Neural crest cell (in vitro differentiated cells): ENCODE results near the gene FOSL1. TPM values are rescaled to one million over a fixed set of nuclear protein-coding genes. Genes with fewer than 3 reads are reported as not detected.

Experiments
- DNase-seq: peaks from one replicate; pipeline ENCODE4 v3.0.0; 2021; ENCODE audit warnings: low read depth, mixed read lengths, low spot score
- H3K27ac Mint-ChIP-seq: one replicate; pipeline ENCODE4 v1.8.0; 2021; ENCODE audit warnings: mild to moderate bottlenecking, mixed read lengths; ENCODE audit not compliant: unreplicated experiment
- H3K27me3 Mint-ChIP-seq: 2 replicates; pipeline ENCODE4 v1.8.0; 2021; ENCODE audit warnings: low read depth, mild to moderate bottlenecking, mixed read lengths
- H3K36me3 Mint-ChIP-seq: 2 replicates; pipeline ENCODE4 v1.8.0; 2021; ENCODE audit warnings: low read depth, mild to moderate bottlenecking, mixed read lengths
- H3K4me1 Mint-ChIP-seq: 2 replicates; pipeline ENCODE4 v1.8.0; 2021; ENCODE audit warnings: mixed read lengths
- H3K4me3 Mint-ChIP-seq: one replicate; pipeline ENCODE4 v1.8.0; 2021; ENCODE audit warnings: mild to moderate bottlenecking, mixed read lengths
- H3K9me3 Mint-ChIP-seq: 2 replicates; pipeline ENCODE4 v1.8.0; 2021; ENCODE audit warnings: mixed read lengths
- total RNA-seq: library from RNA; stranded (reverse); gene quantifications from 2 replicates; pipeline ENCODE4 v1.2.1, GENCODE V29; 2021
- TF ChIP-seq, protein P1 (sequence below): fragments of 200-600 bp; sonication (generic); conservative IDR thresholded peaks from 2 replicates; pipeline ENCODE4 v1.5.0; 2021; ENCODE audit warnings: antibody characterized with exemption, mild to moderate bottlenecking

FOSL1 gene
- total RNA-seq, 1 donor from 2014 or later = 4.2 TPM

DNA sequence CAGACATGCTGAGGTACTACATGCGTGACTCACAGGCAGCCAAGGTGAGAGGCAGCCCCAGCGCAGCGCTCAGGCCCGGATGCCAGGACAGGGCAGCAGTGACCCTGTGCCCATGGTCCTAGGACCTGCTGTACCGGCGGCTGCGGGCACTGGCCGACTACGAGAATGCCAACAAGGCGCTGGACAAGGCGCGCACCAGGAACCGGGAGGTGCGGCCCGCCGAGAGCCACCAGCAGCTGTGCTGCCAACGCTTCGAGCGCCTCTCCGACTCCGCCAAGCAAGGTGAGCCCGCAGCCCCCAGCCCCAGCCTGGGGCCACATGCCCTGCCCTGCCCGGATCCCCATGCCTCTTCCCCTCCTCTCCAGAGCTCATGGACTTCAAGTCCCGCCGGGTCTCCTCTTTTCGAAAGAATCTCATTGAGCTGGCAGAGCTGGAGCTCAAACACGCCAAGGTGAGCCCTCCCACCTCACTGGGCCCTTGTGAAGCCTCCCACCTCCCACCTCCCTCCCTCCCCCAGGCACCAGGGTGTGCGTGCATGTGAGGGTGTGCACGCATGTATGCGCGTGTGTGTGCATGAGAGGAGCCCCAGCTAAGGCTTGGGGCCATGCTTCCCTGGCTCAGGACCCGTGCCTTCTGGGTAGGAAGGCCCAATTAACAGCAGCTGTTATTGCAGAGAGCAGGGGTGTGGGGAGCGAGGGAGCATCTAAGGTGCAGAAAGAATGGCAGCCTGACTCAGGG lies 47.5 kb downstream of the FOSL1 start:
- Mint-ChIP-seq H3K4me3 (peak overlapping the region; percentile 89), H3K27ac (no peak overlapping the region), H3K36me3 (peaks cover 45% of the 10 kb centered on the region), H3K27me3 (peaks cover 57% of the 10 kb centered on the region), H3K9me3 (peaks cover 7% of the 10 kb centered on the region), H3K4me1 (peaks cover 35% of the 10 kb centered on the region)
- TF ChIP-seq, protein P1, sequence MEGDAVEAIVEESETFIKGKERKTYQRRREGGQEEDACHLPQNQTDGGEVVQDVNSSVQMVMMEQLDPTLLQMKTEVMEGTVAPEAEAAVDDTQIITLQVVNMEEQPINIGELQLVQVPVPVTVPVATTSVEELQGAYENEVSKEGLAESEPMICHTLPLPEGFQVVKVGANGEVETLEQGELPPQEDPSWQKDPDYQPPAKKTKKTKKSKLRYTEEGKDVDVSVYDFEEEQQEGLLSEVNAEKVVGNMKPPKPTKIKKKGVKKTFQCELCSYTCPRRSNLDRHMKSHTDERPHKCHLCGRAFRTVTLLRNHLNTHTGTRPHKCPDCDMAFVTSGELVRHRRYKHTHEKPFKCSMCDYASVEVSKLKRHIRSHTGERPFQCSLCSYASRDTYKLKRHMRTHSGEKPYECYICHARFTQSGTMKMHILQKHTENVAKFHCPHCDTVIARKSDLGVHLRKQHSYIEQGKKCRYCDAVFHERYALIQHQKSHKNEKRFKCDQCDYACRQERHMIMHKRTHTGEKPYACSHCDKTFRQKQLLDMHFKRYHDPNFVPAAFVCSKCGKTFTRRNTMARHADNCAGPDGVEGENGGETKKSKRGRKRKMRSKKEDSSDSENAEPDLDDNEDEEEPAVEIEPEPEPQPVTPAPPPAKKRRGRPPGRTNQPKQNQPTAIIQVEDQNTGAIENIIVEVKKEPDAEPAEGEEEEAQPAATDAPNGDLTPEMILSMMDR = no peak
- no peak for DNase-seq

DNA sequence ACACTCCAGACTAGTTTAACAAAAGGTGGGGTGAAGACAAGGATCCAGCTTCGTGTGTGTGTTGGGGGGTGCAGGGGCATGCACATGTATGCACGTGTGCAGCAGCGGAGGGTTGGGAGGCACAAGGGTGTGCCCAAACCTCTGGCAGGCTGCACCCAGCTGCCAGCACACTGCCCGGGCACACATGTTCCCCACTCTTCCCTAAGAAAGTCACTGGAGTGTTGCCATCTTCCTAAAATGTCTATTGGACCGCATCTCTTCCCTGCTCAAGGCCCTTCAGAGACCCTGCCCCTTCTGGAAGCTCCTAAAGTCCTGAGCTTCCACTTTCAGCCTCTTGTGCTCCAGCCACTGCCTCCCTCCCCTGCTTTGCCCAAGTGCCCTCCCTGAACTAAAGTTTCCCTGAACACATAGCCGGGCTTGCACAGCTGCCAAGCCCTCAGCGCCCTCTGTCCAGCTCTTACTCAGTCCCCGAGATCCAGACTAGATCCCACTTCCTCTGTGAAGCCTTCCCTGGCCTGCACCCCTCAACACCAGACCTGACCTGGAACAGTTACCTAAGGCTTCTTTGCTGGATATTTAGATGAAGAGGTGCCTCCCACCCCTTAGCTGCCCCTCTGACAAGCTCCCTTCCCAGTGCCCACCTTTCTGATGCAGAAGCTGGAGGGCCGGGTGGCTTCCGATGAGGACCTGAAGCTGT lies 48.2 kb downstream of the FOSL1 start:
- DNase-seq = no peak
- H3K36me3 Mint-ChIP-seq = peaks cover 45% of the 10 kb centered on the region
- no peak overlapping the region for H3K27ac Mint-ChIP-seq
- peak overlapping the region; percentile 89 for H3K4me3 Mint-ChIP-seq
- TF ChIP-seq, protein P1 = no peak
- peaks cover 56% of the 10 kb centered on the region for H3K27me3 Mint-ChIP-seq
- H3K4me1 Mint-ChIP-seq = peaks cover 35% of the 10 kb centered on the region
- H3K9me3 Mint-ChIP-seq = peaks cover 7% of the 10 kb centered on the region

DNA sequence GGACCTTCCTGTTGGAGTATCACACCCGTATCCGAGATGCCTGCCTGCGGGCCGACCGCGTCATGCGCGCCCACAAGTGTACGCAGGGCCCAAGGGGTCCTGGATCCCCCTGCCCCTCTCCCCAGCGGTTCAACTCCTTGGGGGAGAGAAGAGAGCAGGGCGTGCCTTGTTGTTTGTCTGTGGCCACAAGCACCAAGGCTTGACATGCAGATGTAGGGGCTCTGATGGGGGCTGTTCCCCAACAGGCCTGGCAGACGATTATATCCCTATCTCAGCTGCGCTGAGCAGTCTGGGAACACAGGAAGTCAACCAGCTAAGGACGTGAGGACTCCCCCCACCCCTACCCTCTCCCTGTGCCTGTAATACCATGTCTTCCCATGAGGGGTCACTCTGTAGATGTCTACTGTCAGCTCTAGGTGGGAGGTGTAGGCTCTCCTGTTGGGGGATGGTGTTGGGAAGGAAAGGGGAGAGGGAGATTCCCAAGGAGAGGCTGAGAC lies 49.1 kb downstream of the FOSL1 start:
- peak overlapping the region; percentile 89 for H3K4me3 Mint-ChIP-seq
- H3K9me3 Mint-ChIP-seq = peaks cover 7% of the 10 kb centered on the region
- H3K4me1 Mint-ChIP-seq = peaks cover 26% of the 10 kb centered on the region
- TF ChIP-seq, protein P1 = peak; percentile 66
- peaks cover 48% of the 10 kb centered on the region for H3K27me3 Mint-ChIP-seq
- H3K36me3 Mint-ChIP-seq = peaks cover 37% of the 10 kb centered on the region
- no peak overlapping the region for H3K27ac Mint-ChIP-seq
- peak; percentile 51 for DNase-seq

DNA sequence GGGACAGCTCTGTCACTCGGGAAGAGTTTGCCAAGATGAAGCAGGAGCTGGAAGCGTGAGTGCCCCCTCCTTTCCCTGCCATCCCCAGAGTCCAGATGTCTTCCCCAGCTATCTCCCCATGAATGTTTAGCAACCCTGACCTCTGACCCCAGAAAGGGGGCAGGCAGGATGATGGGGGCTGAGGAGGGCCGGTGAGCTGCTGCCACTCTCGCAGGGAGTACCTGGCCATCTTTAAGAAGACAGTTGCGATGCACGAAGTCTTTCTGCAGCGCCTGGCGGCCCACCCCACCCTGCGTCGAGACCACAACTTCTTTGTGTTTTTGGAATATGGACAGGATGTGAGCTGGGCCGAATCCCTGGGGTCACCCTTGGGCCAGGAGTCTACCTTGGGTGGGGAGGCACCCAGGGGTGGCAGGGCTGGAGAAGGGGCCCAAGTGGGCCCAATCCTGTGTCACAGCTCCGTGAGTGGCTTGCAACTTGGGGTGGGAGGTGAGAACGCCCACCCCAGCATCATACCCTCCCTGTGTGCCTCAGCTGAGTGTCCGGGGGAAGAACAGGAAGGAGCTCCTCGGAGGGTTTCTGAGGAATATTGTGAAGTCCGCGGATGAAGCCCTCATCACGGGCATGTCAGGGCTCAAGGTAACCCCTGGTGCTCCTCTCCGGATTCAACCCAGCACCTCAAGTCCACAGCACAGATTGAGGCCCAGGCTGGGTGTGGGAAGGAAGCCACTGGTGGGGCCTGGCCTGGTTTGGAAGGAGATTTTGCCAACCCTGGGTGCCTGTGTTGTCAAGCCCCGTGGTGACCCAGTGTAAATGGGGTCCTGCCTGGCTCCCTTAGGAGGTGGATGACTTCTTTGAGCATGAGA lies 49.7 kb downstream of the FOSL1 start:
- Mint-ChIP-seq H3K36me3 (peaks cover 31% of the 10 kb centered on the region), H3K27me3 (peaks cover 45% of the 10 kb centered on the region), H3K4me3 (peak overlapping the region; percentile 89)

More for the DNA sequence above, 49.7 kb downstream of the FOSL1 start:
- peaks cover 7% of the 10 kb centered on the region for H3K9me3 Mint-ChIP-seq
- TF ChIP-seq, protein P1 = no peak
- peaks cover 19% of the 10 kb centered on the region for H3K4me1 Mint-ChIP-seq
- DNase-seq = no peak
- H3K27ac Mint-ChIP-seq = no peak overlapping the region
